ENCODE data around the gene PRR22.

- TF ChIP-seq CTCF (IDR thresholded peaks at IDR 0.05) (no peak), POLR2A (IDR thresholded peaks at IDR 0.05) (no peak)
These were observed 32.7 kb upstream of the PRR22 start for GRCh38 chr19:5817218-5817617.
